G401 (cell line): Measurements from ENCODE around the gene SFXN5. TPM values are rescaled to one million over a fixed set of nuclear protein-coding genes. Genes with fewer than 3 reads are reported as not detected.

Source experiments
- DNase-seq: peaks from one replicate; pipeline ENCODE4 v3.0.0-alpha.2; 2015; ENCODE audit warnings: low spot score
- in situ Hi-C: cut with HindIII; loops from 2 replicates; pipeline ENCODE4 v1.10.0; 2016; ENCODE audit warnings: low sequenced_read_pairs, mixed read lengths
- total RNA-seq: library from RNA; depleted of rRNA; stranded (reverse); fragments of >200 nt; shearing (Covaris generic); gene quantifications from 2 replicates; pipeline ENCODE4 v1.2.3, GENCODE V29; 2014

The SFXN5 gene
- total RNA-seq, 1 experiment from 2014 or later: 24.6 TPM

- DNase-seq: no peak
- in situ Hi-C loops: no loop called here
These were observed 7.3 kb downstream of the SFXN5 start for GRCh38 chr2:73063909-73064875.

GRCh38 chr2:73063472-73063871, 8.0 kb downstream of the SFXN5 start:
- DNase-seq: no peak
- in situ Hi-C loops: no loop called here

DNA sequence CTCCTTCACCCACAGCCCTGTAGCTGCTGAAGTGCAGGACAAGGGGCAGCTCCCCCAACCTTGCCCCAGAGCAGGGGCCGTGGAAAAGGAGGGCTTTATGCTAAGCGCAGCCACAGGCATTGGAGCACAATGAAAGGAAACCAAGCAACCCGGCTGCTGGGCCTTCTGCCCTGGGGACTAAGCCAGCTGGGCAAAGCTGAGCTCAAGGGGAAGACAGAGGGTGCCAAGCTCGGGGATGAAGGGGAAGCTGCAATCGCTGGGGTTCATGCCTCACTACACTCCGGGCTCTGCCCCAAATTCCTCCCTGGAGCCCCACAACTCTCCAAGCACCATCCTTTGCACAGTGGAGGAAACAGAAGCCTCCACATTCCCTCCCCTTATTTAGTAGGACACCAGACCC, 12.4 kb downstream of the SFXN5 start:
- DNase-seq: peak; percentile 41
- in situ Hi-C loops: no loop called here

DNA sequence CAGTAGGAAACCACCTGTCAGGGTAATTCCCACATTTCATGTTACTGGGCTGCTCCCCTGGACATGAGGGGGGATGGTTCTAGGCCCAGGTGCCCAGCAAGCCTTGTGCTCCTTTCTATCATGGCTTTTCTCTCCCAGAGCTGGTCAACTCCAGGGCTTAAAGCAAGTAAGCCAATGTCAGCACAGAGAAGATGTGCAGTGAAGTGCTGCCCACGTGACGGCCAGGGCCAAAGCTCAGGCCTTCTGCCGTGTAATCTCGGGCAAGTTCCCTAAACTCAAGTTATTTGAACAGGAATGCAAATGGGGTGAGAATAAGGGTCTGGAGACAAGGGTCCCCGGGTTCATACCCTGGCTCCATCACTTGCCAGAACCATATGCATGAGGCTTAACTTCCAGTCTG, 16.5 kb downstream of the SFXN5 start:
- in situ Hi-C loops: no loop called here
- DNase-seq: no peak

DNA sequence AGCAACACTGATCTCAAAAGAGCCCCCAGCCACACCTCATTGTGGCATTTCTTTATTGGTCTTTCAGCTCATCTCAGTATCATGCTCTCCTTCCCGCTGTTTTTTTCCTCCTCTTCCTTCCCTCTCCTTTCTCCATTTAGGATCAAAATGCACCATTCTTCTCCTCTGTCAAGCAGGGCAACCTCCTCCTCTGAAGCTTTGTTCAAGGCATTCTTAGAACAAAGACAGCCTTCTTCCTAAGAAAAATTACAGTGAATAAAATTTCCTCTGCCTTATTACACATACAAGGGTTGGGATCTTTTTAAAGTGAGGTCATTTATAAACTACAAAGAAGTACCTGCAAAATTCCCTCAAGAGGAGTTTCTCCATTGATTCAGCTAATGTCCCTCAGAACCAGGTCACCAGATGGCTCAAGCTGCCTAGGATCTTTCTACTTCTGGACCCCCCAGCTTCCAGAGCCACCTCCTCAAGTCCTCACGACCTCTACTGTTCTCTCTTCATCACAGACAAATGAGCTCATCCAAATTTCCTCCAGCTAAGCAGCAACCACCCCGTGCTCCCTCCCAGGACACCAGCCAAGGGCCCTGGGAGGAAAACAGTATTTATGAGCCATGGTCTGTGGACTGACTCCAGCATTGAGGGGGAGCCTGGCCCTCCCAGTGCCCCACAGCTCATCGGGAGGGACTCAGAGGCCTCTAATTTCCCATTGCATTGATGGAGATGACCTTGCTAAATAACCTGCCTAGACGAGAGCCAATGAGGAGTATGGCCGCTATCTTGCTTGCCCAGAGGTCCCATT, 18.0 kb downstream of the SFXN5 start:
- DNase-seq: peak; percentile 41
- in situ Hi-C loops: no loop called here

DNA sequence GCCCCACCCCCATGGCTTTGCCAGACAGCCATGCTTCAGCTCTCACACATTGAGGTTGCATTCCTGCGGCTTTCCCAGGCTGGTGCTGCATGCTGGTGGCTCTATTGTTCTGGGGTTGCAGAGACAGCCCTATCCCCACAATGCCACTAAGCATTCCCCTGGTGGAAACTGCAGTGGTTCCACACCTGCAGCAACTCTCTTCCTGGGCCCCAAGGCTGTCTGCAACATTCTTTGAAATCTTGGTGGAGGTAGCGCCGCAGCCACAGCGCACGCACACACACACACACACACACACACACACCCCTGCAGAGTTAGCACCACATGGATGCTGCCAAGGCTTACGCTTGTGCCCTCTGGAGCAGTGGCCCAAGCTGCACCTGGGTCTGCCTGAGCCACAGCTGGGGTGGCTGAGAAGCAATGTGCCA, 21.4 kb downstream of the SFXN5 start:
- DNase-seq: no peak
- in situ Hi-C loops: no loop called here

DNA sequence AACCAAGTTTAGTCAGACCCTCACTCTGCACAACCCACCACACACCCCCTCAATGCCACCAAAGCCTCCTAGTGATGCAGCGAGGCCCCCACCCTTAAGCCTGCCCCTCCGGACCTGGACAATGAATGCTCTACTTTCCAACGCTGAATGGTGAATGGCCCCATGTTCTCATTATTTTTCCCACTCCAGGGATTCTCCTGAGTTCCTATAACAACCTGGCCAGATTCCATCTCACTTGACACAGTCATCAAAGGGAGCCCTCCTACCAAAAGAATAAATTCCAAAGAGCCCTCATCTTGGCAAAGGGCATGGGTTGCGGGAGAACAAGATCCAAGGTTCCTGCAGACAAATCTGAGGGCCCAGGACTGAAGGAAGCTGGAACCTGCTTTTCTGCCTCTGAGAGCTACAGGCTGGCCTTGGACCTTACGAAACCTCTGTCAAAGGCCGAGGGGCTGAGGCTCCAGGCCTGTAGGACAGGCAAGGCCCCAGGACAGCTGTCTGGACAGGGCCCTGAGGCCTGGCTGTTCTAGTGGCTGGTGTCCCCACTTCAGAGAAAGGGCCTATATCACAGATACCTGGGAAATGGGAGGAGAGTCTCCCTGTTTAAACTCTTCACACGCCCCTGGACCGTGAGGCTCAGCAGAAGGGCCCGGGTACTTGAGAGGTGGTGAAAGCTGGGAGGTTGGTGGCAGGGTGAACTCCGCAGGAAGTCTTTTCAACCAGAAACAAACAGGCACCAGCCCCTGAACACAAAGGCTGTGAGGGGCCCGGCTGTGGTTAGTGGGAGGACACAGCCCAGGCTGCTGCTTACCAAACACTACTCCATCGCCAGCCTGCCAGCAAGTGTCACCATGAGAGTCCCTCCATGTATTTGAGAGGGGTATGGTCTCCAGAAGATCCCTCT, 27.3 kb downstream of the SFXN5 start:
- peak; percentile 27 for DNase-seq
- in situ Hi-C loops: no loop called here

DNA sequence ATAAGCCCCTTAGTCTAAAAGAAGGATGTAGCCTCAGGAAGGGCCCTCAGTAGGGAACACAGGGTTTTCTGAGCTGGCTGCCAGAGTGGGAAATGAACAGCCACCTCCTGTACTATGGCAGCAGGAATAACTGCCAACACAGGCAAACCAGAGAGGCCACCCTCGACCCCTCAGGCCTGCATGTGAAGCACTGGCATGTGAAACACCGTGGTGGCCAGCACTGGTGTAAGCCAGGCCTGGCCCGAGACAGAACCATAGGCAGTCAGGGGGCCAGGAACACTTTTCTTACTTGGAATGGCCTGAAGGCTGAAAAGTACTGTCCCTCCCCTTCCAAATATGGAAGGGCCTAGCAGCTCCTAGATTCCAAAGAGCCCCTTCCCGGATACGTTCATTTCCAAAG, 28.2 kb downstream of the SFXN5 start:
- in situ Hi-C loops: no loop called here
- peak; percentile 15 for DNase-seq

GRCh38 chr2:73037947-73038585, 33.4 kb downstream of the SFXN5 start:
- DNase-seq: no peak
- in situ Hi-C loops: no loop called here

GRCh38 chr2:73036766-73037165, 34.7 kb downstream of the SFXN5 start:
- DNase-seq: no peak
- in situ Hi-C loops: no loop called here

DNA sequence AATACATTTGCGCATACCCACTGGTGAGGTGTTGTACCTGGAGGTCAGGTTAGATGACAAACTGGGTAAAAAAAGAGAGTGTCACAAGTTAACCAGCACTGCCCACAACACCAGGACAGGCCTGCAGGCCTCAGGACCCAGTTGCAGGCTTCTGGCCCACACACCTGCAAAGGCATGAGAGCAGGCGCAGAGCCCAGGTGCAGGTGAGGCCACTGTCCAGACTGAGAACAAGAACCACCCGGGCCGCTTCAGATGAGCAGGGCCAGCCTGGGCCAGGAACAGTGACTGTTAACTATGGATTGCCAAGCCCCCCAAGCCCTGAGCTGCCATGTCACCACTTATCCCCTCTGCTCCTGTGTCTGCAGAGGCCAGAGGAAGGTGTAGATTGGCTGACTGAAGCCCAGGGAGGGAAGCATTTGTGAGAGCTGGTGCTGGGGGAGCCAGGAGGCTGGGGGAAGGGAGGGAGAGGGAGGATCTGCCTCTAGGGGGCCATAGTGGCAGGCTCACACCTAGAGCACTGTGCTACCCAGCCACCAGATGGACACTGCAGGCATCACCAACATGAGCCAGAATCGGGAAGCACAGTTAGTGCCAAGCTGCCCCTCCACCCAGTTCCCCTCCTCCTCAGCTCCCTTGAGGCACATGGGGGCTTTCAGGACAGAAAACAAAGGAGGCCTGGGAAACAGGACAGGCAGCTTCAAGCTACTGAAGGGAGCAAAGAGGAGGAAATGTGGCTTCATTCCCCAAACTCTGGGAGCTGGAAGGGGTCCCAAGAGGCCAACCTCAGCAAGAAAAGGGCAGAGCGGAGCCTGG, 35.4 kb downstream of the SFXN5 start:
- DNase-seq: peak; percentile 83
- in situ Hi-C loops: no loop called here

DNA sequence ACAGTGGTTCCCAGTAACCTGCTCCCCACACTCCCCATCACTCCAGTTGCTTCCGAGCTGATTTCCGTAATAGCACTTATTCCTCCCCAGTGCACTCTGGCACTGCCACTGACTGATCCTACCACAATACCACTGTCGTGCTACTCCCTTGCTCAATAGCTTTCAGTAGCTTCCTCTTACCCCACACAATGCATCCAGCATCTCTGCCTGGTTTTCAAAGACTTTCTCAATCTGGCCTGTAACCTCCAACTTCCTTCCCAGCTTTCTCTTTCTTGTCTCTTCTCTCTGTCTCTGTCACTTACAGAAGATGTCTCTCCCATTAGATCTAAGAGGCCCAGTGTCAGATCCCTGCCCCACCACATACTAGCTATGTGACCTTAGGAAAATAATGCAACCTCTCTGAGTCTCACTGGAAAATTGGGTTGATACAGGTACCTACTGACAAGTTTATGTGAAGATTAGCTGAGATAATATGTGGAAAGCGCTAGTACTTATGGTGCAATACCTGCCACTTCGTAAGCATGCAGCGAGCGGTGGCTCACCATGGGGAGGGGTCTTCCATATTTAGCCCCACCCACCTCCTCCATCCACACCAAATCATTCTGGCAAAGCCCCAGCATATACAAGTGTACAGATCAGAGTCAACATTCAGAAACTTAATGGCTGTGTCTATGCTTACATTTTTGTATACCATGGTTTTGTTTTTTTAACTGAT, 36.7 kb downstream of the SFXN5 start:
- in situ Hi-C loops: no loop called here
- no peak for DNase-seq

- no peak for DNase-seq
- in situ Hi-C loops: no loop called here
These were observed 37.6 kb downstream of the SFXN5 start for GRCh38 chr2:73033766-73034381.

GRCh38 chr2:73033142-73033765, 38.3 kb downstream of the SFXN5 start:
- in situ Hi-C loops: no loop called here
- no peak for DNase-seq

DNA sequence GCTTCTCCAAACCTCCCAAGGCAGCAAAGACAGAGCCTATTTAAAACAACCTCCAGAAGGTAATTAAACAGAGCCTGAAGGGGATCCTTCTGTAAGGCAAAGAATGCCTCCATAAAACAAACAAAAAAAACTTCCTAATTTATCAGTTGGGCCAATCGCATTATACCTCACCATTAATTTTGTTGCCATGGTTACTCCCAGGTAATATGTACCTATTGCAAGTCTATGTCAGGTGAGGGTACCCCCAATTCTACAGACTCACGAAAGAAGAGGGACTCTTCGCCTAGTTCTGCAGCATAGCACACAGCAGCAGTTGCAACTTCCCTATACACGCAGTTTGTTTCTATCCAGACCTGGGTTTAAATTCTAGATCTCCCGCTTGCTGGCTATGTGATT, 38.8 kb downstream of the SFXN5 start:
- DNase-seq: no peak

More for the DNA sequence above, 38.8 kb downstream of the SFXN5 start:
- in situ Hi-C loops: no loop called here
